Nephron (organoid): ENCODE measurements around the gene KRT75.

Experiments
- H3K27ac Mint-ChIP-seq, 3 experiments: 2 replicates each; pipeline ENCODE4 v1.8.0; 2020; ENCODE audit warnings: mixed read lengths in 3 of 3, mild to moderate bottlenecking in 2 of 3, moderate library complexity in 1 of 3
- H3K27me3 Mint-ChIP-seq: 2 replicates; pipeline ENCODE4 v1.8.0; 2021; ENCODE audit warnings: low read depth, mild to moderate bottlenecking, moderate library complexity, mixed read lengths
- H3K36me3 Mint-ChIP-seq: 2 replicates; pipeline ENCODE4 v1.8.0; 2020; ENCODE audit warnings: low read depth, mixed read lengths
- H3K4me1 Mint-ChIP-seq: 2 replicates; pipeline ENCODE4 v1.8.0; 2020; ENCODE audit warnings: mixed read lengths
- H3K4me3 Mint-ChIP-seq, 3 experiments: 2 replicates each; pipeline ENCODE4 v1.8.0; 2020; ENCODE audit warnings: mild to moderate bottlenecking in 3 of 3, mixed read lengths in 3 of 3, moderate library complexity in 2 of 3
- H3K9me3 Mint-ChIP-seq: 2 replicates; pipeline ENCODE4 v1.8.0; 2020; ENCODE audit warnings: mixed read lengths
- TF ChIP-seq, protein P1 (sequence below), 3 experiments: fragments of 200-600 bp; sonication (generic); IDR thresholded peaks; one replicate each; pipeline ENCODE4 v1.5.0; 2021; ENCODE audit warnings: antibody characterized with exemption in 3 of 3; ENCODE audit not compliant: unreplicated experiment in 3 of 3

Gene KRT75

DNA sequence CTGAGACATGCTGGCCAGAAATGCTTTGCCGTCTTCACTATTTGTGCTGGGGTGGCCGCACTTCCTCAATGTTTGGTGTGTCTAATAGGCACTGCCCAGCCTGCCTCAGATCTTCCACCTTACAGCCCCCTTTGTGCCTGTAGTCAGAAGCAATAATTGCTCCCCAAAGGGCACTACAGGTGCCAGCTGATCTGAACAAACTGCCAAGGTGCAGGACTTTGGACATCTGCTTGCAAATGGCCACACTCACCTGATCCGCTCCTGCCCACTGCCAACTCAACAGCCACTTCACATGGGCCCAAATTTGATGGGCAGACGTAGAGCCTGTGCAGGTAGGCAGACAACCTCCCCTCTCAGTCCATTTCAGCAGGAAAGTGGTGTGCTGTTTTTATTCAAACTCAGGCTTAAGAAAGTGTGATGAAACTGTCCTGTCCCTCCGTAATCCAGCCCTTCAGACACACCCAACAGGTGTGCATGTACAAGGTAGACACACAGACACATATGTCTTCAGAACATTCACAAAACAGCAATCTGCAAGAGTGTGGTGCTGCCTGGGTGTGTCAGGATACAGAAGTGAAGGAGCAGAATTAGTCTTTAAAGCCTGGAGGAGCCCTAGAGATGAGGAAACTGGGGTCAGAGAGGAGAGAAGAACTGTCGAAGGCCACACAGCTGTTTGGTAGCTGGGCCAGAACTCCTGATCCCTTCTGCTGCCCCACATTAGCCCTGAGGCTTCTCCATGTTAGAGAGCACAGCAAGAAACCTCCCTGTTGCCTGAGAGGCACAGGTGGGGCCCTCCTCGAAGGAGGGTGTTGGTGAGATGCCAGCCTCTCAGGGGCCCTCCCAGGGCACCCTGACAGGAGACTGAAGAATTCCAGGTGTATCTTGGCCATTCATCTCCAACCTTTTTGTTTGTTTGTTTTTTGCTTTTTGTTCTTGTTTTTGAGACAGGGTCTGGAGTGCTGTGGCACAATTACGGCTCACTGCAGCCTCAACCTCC is 4.4 kb upstream of the KRT75 start:
- H3K9me3 Mint-ChIP-seq = no peaks in the 10 kb centered on the region
- no peaks in the 10 kb centered on the region for H3K36me3 Mint-ChIP-seq
- H3K27me3 Mint-ChIP-seq = peaks cover 27% of the 10 kb centered on the region
- peaks cover 6% of the 10 kb centered on the region for H3K4me1 Mint-ChIP-seq
- H3K4me3 Mint-ChIP-seq = no peak overlapping the region
- TF ChIP-seq, protein P1, sequence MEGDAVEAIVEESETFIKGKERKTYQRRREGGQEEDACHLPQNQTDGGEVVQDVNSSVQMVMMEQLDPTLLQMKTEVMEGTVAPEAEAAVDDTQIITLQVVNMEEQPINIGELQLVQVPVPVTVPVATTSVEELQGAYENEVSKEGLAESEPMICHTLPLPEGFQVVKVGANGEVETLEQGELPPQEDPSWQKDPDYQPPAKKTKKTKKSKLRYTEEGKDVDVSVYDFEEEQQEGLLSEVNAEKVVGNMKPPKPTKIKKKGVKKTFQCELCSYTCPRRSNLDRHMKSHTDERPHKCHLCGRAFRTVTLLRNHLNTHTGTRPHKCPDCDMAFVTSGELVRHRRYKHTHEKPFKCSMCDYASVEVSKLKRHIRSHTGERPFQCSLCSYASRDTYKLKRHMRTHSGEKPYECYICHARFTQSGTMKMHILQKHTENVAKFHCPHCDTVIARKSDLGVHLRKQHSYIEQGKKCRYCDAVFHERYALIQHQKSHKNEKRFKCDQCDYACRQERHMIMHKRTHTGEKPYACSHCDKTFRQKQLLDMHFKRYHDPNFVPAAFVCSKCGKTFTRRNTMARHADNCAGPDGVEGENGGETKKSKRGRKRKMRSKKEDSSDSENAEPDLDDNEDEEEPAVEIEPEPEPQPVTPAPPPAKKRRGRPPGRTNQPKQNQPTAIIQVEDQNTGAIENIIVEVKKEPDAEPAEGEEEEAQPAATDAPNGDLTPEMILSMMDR (IDR thresholded peaks at IDR 0.05; ENCODE audit: unreplicated experiment in 3 of 3) = no peak
- H3K27ac Mint-ChIP-seq = no peak overlapping the region

DNA sequence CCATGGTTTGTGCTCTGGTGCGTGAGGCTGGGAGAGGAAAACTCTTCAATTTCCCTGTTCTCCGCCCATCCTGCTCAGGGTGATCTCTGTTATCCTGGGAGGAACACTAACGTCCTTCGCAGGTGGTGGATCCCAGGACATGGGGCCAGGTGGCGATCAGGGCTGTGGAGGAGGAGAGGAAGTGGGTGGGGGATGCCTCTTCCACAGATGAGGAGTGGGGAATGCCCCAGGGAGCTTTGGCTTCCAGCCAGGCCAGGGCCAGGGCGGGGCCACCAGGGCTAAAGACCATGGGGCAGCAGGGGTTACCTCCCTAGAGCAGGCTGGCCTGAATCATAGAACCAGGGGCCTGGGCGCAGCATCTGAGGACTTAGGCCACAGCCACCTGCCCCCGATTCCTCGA is 3.3 kb upstream of the KRT75 start:
- H3K9me3 Mint-ChIP-seq = no peaks in the 10 kb centered on the region
- TF ChIP-seq, protein P1 (IDR thresholded peaks at IDR 0.05; ENCODE audit: unreplicated experiment in 3 of 3) = no peak
- H3K4me3 Mint-ChIP-seq = no peak overlapping the region
- peaks cover 29% of the 10 kb centered on the region for H3K27me3 Mint-ChIP-seq
- no peaks in the 10 kb centered on the region for H3K36me3 Mint-ChIP-seq
- H3K4me1 Mint-ChIP-seq = peaks cover 4% of the 10 kb centered on the region
- H3K27ac Mint-ChIP-seq = no peak overlapping the region

- Mint-ChIP-seq H3K4me1 (no peaks in the 10 kb centered on the region), H3K9me3 (no peaks in the 10 kb centered on the region), H3K27ac (no peak overlapping the region), H3K27me3 (peaks cover 32% of the 10 kb centered on the region), H3K36me3 (no peaks in the 10 kb centered on the region), H3K4me3 (no peak overlapping the region)
- TF ChIP-seq, protein P1 (IDR thresholded peaks at IDR 0.05; ENCODE audit: unreplicated experiment in 3 of 3) = no peak
Observed at GRCh38 chr12:52436828-52437474, 2.8 kb upstream of the KRT75 start.

DNA sequence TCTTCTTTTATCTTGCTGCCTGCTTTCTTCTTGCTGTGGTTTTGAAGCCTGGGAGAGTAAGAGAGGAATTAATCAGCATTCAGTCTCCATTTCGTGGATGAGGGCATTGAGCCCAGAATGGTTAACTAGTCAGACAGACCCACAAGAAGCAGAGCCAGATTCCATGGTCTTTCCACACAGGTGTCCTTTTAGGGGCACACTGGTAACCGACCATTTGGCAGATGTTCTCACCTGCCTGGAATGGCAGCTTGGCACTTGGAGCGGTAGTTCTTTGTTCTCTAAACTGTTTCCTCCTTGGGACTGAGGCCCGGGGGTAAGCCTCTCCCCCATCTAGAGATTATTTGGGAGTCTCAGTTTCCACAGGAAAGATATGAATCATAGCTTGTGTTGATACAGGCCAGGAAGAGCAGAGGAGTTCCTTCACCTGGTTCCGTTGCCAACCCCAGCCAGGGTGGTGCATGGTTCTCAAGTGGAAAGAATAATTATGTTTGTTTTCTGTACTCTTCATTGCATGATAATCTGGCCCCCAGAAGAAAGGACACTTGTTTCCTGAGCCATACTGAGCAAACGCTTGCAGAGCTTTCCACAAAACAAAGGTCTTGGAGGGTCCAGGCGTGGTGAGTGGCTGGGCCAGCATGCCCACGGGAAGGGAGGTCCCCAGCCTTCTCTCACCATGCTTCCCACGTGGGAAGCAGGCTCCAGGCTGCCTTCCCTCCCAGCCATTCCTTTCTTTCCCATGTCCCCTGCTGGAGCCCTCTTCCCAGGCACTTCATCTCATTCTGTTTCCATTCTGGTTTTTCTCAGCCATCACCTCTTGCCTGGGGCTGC is 2.0 kb upstream of the KRT75 start:
- TF ChIP-seq, protein P1 (IDR thresholded peaks at IDR 0.05; ENCODE audit: unreplicated experiment in 3 of 3) = no peak
- H3K4me3 Mint-ChIP-seq = no peak overlapping the region
- H3K27ac Mint-ChIP-seq = no peak overlapping the region
- no peaks in the 10 kb centered on the region for H3K36me3 Mint-ChIP-seq
- H3K27me3 Mint-ChIP-seq = peaks cover 32% of the 10 kb centered on the region
- no peaks in the 10 kb centered on the region for H3K9me3 Mint-ChIP-seq
- H3K4me1 Mint-ChIP-seq = no peaks in the 10 kb centered on the region

- H3K4me1 Mint-ChIP-seq = no peaks in the 10 kb centered on the region
- TF ChIP-seq, protein P1 (IDR thresholded peaks at IDR 0.05; ENCODE audit: unreplicated experiment in 3 of 3) = no peak
- H3K27me3 Mint-ChIP-seq = peaks cover 35% of the 10 kb centered on the region
- no peak overlapping the region for H3K4me3 Mint-ChIP-seq
- no peak overlapping the region for H3K27ac Mint-ChIP-seq
- no peaks in the 10 kb centered on the region for H3K36me3 Mint-ChIP-seq
- H3K9me3 Mint-ChIP-seq = no peaks in the 10 kb centered on the region
Observed at GRCh38 chr12:52435659-52435999, 1.5 kb upstream of the KRT75 start.
